Raji (cell line): ENCODE data around the gene TMTC1.

ENCODE experiments used
- POLR2A ChIP-seq: IDR thresholded peaks from 2 replicates; pipeline ENCODE4 v1.6.1; 2011; ENCODE audit warnings: low read depth, low read length, control low read depth; ENCODE audit not compliant: insufficient read depth

Gene TMTC1

GRCh38 chr12:29505122-29505521 is 278.6 kb downstream of the TMTC1 start:
- no peak for TF ChIP-seq POLR2A

GRCh38 chr12:29503283-29503682 is 280.5 kb downstream of the TMTC1 start:
- TF ChIP-seq POLR2A, result no peak

- TF ChIP-seq POLR2A, result no peak
These were observed 284.5 kb downstream of the TMTC1 start for GRCh38 chr12:29499235-29499634.

GRCh38 chr12:29497588-29497987 is 286.2 kb downstream of the TMTC1 start, which contains the start of gene OVCH1:
Gene OVCH1 (minus strand): TSS chr12:29497686. CDS start chr12:29497686, 0 bp downstream.
- TF ChIP-seq POLR2A, result no peak

- TF ChIP-seq POLR2A, result no peak
These were observed 290.9 kb downstream of the TMTC1 start for GRCh38 chr12:29492891-29493290.

GRCh38 chr12:29486972-29487371 is 296.8 kb downstream of the TMTC1 start:
- no peak for TF ChIP-seq POLR2A

- no peak for TF ChIP-seq POLR2A
These were observed 320.5 kb downstream of the TMTC1 start for GRCh38 chr12:29463198-29463597.

- TF ChIP-seq POLR2A, result no peak
These were observed 323.7 kb downstream of the TMTC1 start for GRCh38 chr12:29460082-29460481.

- TF ChIP-seq POLR2A, result no peak
These were observed 328.7 kb downstream of the TMTC1 start for GRCh38 chr12:29455087-29455486.

GRCh38 chr12:29451888-29452287 is 331.9 kb downstream of the TMTC1 start:
- no peak for TF ChIP-seq POLR2A
